ENCODE measurements around the gene CMTM8. TPM values are rescaled to one million over a fixed set of nuclear protein-coding genes. Genes with fewer than 3 reads are reported as not detected.

CMTM8 gene
- total RNA-seq, 1 donor from 2014 or later = 0.24 TPM

- Mint-ChIP-seq H3K36me3 (ENCODE audit: low read depth) (no peaks in the 10 kb centered on the region), H3K27ac (no peak overlapping the region), H3K9me3 (no peaks in the 10 kb centered on the region), H3K27me3 (peaks cover 21% of the 10 kb centered on the region), H3K4me1 (peaks cover 21% of the 10 kb centered on the region), H3K4me3 (peak overlapping the region; percentile 81)
- TF ChIP-seq CTCF (IDR thresholded peaks at IDR 0.05) = no peak
- intact Hi-C loops (cut with micrococcal nuclease) = loop anchor here (2.0 to 5.0 kb wide), 3 partner anchors 43 to 448 kb away; partner anchors contain the start of gene CNOT10
- no peak for DNase-seq
- CTCF ChIA-PET = interaction anchor here (0.5 to 1.3 kb wide), 5 partner anchors 9 to 1139 kb away, joined by 3 to 4 read pairs (median 3); no protein-coding TSS in a partner anchor
- no peak for ATAC-seq (ENCODE audit: low read depth)
- POLR2A ChIA-PET = interaction anchor here (0.5 kb wide), 1 partner anchor 10 kb away, joined by 3 read pairs; no protein-coding TSS in a partner anchor
These were observed 1.1 kb downstream of the CMTM8 start for GRCh38 chr3:32239307-32240158.

DNA sequence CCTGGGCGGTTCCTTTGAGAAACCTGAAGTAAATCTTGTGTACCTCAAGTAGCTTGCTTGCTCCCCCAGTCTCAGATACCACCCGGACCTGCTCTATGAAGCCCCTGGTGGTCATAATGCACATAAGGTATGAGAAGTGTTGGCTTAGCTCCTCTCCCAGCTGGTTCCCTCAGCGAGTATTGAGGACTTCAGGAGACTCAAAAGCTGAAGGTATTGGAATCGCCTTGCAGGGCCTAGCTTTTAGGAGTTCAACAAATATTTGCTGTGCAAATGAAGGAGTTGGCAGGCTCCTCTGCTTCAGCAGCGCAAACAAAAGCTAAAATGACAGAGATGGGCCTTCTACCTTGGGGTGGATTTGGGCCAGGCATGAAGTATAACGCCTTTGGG lies 1.7 kb downstream of the CMTM8 start:
- peaks cover 21% of the 10 kb centered on the region for H3K27me3 Mint-ChIP-seq
- no peaks in the 10 kb centered on the region for H3K36me3 Mint-ChIP-seq (ENCODE audit: low read depth)
- CTCF ChIA-PET = interaction anchor here (0.5 to 1.5 kb wide), 5 partner anchors 16 to 1138 kb away, joined by 3 read pairs; no protein-coding TSS in a partner anchor
- TF ChIP-seq CTCF (IDR thresholded peaks at IDR 0.05) = no peak
- POLR2A ChIA-PET = interaction anchor here (0.5 kb wide), 1 partner anchor 142 kb away, joined by 7 read pairs; no protein-coding TSS in a partner anchor
- H3K4me3 Mint-ChIP-seq = peak overlapping the region; percentile 81
- H3K4me1 Mint-ChIP-seq = peaks cover 21% of the 10 kb centered on the region
- intact Hi-C loops (cut with micrococcal nuclease) = no loop called here
- H3K9me3 Mint-ChIP-seq = no peaks in the 10 kb centered on the region
- DNase-seq (no peak), ATAC-seq (ENCODE audit: low read depth) (peak; percentile 53)
- H3K27ac Mint-ChIP-seq = no peak overlapping the region

DNA sequence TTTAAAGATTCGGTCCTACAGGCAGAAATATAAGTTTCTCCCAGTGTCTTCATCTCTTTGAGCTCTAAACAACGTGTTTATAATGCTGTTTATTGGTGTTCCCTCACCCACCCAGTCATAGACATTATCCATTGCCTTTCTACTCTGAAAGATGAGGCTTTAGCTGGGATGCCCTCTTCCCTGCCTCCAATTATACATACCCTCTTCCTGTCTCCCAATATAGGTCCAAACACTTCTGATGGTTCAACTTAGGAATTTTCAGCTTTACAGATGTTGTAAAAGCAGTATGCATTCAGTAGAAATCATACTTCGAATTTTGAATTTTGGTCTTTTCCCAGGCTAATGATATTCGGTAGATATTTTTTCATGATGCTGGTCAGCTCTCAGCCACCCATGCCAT lies 2.6 kb downstream of the CMTM8 start:
- ATAC-seq (ENCODE audit: low read depth) (no peak), DNase-seq (no peak)
- Mint-ChIP-seq H3K27ac (no peak overlapping the region), H3K9me3 (no peaks in the 10 kb centered on the region), H3K4me1 (peaks cover 21% of the 10 kb centered on the region), H3K4me3 (no peak overlapping the region), H3K36me3 (ENCODE audit: low read depth) (no peaks in the 10 kb centered on the region), H3K27me3 (peaks cover 18% of the 10 kb centered on the region)
- no peak for TF ChIP-seq CTCF (IDR thresholded peaks at IDR 0.05)
- intact Hi-C loops (cut with micrococcal nuclease) = no loop called here
- ChIA-PET CTCF (interaction anchor here (1.5 kb wide), 1 partner anchor 17 kb away, joined by 3 read pairs; no protein-coding TSS in a partner anchor), POLR2A (interaction anchor here (0.7 kb wide), 1 partner anchor 9 kb away, joined by 3 read pairs; no protein-coding TSS in a partner anchor)

- ChIA-PET CTCF (no interaction called here), POLR2A (no interaction called here)
- no peak for TF ChIP-seq CTCF (IDR thresholded peaks at IDR 0.05)
- ATAC-seq (ENCODE audit: low read depth) (no peak), DNase-seq (no peak)
- no peak overlapping the region for H3K4me3 Mint-ChIP-seq
- H3K36me3 Mint-ChIP-seq (ENCODE audit: low read depth) = no peaks in the 10 kb centered on the region
- peaks cover 14% of the 10 kb centered on the region for H3K4me1 Mint-ChIP-seq
- intact Hi-C loops (cut with micrococcal nuclease) = no loop called here
- H3K27ac Mint-ChIP-seq = no peak overlapping the region
- H3K9me3 Mint-ChIP-seq = no peaks in the 10 kb centered on the region
- peaks cover 11% of the 10 kb centered on the region for H3K27me3 Mint-ChIP-seq
These were observed 5.0 kb downstream of the CMTM8 start for GRCh38 chr3:32243519-32243918.

DNA sequence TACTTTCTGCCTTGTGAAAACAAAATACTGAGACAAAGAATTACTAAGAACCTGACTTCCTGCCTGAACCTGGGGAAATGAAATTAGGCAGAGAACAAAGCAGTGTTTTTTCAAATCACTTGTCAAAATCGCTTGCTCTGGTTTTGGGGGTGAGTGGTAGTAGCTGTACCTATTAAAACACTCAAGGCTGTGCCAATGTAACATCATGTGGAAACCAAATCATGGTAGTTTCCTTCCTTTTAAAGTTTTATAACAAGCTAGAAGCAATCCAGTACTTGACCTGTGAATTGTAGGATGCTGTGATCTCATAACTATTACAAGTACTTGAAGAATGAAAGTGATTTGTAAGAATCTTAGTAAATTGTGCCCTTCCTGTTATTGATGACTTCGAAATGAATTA lies 6.7 kb downstream of the CMTM8 start:
- Mint-ChIP-seq H3K4me3 (no peak overlapping the region), H3K36me3 (ENCODE audit: low read depth) (no peaks in the 10 kb centered on the region), H3K27ac (no peak overlapping the region), H3K4me1 (peaks cover under 1% of the 10 kb centered on the region), H3K27me3 (peaks cover 5% of the 10 kb centered on the region), H3K9me3 (no peaks in the 10 kb centered on the region)
- ChIA-PET POLR2A (no interaction called here), CTCF (no interaction called here)
- TF ChIP-seq CTCF (IDR thresholded peaks at IDR 0.05) = no peak
- intact Hi-C loops (cut with micrococcal nuclease) = no loop called here
- no peak for DNase-seq
- no peak for ATAC-seq (ENCODE audit: low read depth)

Data from activated B cell treated with CpG ODN at 0.5 μM for 24 hours (primary cell).